Fibroblast of pulmonary artery (primary cell): Measurements from ENCODE around the gene PTPRK.

Experiments used
- DNase-seq: peaks from one replicate; pipeline ENCODE4 v3.0.0-alpha.2; 2010; ENCODE audit warnings: low read depth
- H3K4me3 ChIP-seq: replicated peaks from 2 replicates; pipeline ENCODE4 v1.5.1; 2011; ENCODE audit warnings: low read depth, mild to moderate bottlenecking, control low read depth, low read length, moderate library complexity
- TF ChIP-seq, protein P1 (sequence below): IDR thresholded peaks from 2 replicates; pipeline ENCODE4 v1.5.1; 2011; ENCODE audit warnings: mild to moderate bottlenecking, control low read depth, low read length, inconsistent platforms; ENCODE audit errors: missing control alignments

The PTPRK gene

GRCh38 chr6:128025478-128025877 is 494.9 kb downstream of the PTPRK start:
- no peak for DNase-seq
- no peak overlapping the region for H3K4me3 ChIP-seq
- TF ChIP-seq, protein P1, sequence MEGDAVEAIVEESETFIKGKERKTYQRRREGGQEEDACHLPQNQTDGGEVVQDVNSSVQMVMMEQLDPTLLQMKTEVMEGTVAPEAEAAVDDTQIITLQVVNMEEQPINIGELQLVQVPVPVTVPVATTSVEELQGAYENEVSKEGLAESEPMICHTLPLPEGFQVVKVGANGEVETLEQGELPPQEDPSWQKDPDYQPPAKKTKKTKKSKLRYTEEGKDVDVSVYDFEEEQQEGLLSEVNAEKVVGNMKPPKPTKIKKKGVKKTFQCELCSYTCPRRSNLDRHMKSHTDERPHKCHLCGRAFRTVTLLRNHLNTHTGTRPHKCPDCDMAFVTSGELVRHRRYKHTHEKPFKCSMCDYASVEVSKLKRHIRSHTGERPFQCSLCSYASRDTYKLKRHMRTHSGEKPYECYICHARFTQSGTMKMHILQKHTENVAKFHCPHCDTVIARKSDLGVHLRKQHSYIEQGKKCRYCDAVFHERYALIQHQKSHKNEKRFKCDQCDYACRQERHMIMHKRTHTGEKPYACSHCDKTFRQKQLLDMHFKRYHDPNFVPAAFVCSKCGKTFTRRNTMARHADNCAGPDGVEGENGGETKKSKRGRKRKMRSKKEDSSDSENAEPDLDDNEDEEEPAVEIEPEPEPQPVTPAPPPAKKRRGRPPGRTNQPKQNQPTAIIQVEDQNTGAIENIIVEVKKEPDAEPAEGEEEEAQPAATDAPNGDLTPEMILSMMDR = no peak

DNA sequence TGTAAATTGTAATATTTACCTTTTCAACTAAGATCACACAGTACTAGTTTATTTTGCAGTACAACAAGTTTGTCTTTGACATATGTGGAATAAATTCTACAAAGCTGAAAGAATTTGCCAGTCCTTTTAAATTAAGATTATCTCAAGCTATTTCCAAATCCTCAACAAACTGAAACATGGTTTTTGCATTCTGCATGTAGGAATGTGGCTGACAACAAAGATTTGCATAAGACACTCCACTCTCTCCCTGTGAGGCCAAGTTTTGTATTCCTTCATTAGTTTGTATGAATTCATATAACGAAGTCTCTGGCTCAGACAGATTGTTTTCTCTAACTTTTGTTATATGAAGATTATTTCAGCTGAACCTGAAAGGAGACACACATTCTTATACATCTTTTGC is 495.4 kb downstream of the PTPRK start:
- DNase-seq = no peak
- TF ChIP-seq, protein P1 = no peak
- H3K4me3 ChIP-seq = no peak overlapping the region

GRCh38 chr6:128024046-128024445 is 496.4 kb downstream of the PTPRK start:
- TF ChIP-seq, protein P1 = no peak
- no peak for DNase-seq
- H3K4me3 ChIP-seq = no peak overlapping the region

- H3K4me3 ChIP-seq = no peak overlapping the region
- TF ChIP-seq, protein P1 = no peak
- DNase-seq = no peak
These were observed 501.6 kb downstream of the PTPRK start for GRCh38 chr6:128018821-128019220.

GRCh38 chr6:128017288-128017687 is 503.1 kb downstream of the PTPRK start:
- TF ChIP-seq, protein P1 = no peak
- H3K4me3 ChIP-seq = no peak overlapping the region
- no peak for DNase-seq

DNA sequence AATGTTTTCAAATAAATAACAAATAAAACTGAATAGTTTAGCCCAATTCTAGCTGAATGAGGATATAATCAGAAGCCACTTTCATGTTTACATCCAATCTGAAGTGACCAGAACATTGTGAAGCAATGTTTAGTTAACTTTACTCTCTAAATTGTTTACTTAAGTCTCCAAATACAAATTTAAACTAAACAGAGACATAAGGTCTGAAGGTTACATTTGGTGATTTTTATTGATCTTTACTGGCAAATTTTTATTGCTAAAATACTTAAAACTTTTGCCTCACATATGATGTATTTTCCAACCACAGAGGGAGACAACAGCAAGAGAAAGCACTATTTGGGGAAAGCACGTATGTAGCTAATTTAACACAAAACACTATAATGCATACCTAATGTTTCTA is 512.7 kb downstream of the PTPRK start:
- TF ChIP-seq, protein P1 = no peak
- no peak overlapping the region for H3K4me3 ChIP-seq
- DNase-seq = no peak

- TF ChIP-seq, protein P1 = no peak
- peak; percentile 7 for DNase-seq
- no peak overlapping the region for H3K4me3 ChIP-seq
These were observed 515.4 kb downstream of the PTPRK start for GRCh38 chr6:128005009-128005408.
